Measurements from ENCODE around the gene NPM1. TPM values are rescaled to one million over a fixed set of nuclear protein-coding genes. Genes with fewer than 3 reads are reported as not detected.

Gene NPM1
- total and polyA plus RNA-seq, 8 donors, result 289 to 3,788 (median 712) TPM

DNA sequence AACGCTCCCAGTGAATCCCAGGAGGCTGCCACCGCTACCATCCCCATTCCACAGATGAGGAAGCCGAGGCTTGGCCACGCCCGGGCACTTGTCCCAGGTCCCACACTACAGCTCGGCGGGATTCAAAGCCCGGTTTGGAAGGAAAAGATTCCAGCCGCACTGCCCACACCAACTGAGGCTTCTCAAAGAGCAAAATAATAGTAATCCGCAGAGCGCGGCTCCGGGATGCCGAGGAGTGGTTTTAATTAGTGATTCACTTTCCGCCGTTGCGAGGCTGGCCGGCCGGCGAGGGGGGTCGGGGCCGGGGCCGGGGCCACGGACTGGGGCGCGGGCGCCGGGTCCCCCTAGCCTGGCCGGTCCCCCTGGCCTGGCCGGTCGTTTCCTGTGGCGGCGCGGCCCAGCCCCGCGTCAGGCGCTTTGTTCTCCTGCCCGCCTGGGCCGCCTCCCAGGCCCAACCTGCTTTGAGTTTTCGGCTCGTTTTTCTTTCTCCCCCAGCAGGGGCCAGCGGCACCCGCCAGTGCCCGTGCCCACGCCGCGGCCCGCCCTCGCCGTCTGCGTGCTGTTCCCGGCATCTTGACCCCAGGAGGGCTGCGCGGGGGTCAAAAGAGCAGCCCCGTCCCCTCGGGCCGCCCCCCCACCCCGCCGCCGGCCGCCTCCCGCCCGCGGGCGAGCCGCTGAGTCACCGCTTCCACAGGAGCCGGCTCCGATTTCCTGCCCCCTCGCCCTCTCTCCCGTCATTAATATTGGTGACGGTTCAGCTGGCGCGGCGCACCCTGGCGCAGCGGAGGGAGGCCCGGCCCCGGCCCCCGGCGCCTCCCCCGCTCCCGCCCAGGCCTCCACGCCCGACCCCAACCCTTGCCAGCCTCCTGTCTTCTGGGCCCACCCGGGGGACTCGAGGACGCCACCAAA is 63.0 kb downstream of the NPM1 start:
- Histone ChIP-seq H3K36me3 (no peaks in the 10 kb centered on the region), H3K4me1 (peaks cover 7 to 17% (median 11%) of the 10 kb centered on the region in 4 donors), H3K9me3 (no peaks in the 10 kb centered on the region), H3K27me3 (peaks cover 0 to 23% (median 6%) of the 10 kb centered on the region in 3 donors), H3K4me3 (peak overlapping the region; percentile 43 to 57 (median 47)), H3K27ac (peak overlapping the region; percentile 1 to 87 (median 73))
- intact Hi-C loops (cut with DNase I; ENCODE audit: low total_unique reads), result no loop called here
- TF ChIP-seq POLR2A (IDR thresholded peaks at IDR 0.05) (no peak), EP300 (IDR thresholded peaks at IDR 0.05) (no peak), POLR2AphosphoS5 (IDR thresholded peaks at IDR 0.05) (no peak)
- peak; percentile 48 to 89 for DNase-seq
- WGBS, 5 donors, result 16 to 41% (median 24%) methylated on average over 42 to 88 of the region's 88 CpGs

DNA sequence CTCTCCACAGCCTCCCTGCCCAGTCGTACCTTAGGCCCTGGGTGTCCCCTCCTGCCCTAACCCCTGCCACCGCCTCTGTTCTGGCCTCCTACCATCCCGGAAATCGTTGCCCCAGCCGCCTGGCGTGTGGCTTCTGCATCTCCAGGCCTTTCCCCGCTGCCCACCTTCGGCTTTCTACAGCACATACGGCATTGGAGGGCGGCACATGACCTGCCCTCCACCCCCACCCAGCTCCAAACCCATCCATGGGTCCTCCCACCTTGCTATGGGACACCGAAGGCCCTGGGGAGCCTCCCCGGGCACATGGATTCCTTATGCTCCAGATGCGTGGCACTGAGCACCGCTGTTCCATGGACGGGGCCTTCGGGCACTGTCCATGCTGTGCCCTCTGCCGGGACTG is 63.8 kb downstream of the NPM1 start:
- Histone ChIP-seq H3K4me1 (peaks cover 7 to 17% (median 11%) of the 10 kb centered on the region in 4 donors), H3K36me3 (no peaks in the 10 kb centered on the region), H3K4me3 (peak overlapping the region in 3 of 4 donors; percentile 46 to 57 (median 48)), H3K9me3 (no peaks in the 10 kb centered on the region), H3K27me3 (peaks cover 0 to 23% (median 6%) of the 10 kb centered on the region in 3 donors), H3K27ac (peak overlapping the region in 4 of 5 donors; percentile 57 to 87 (median 79))
- DNase-seq, result no peak
- intact Hi-C loops (cut with DNase I; ENCODE audit: low total_unique reads), result no loop called here
- 80 to 93% (median 85%) methylated on average over 13 to 17 of the region's 17 CpGs for WGBS, 5 donors
- TF ChIP-seq EP300 (IDR thresholded peaks at IDR 0.05) (no peak), POLR2A (IDR thresholded peaks at IDR 0.05) (no peak), POLR2AphosphoS5 (IDR thresholded peaks at IDR 0.05) (no peak)
- TF ChIP-seq, protein P1, sequence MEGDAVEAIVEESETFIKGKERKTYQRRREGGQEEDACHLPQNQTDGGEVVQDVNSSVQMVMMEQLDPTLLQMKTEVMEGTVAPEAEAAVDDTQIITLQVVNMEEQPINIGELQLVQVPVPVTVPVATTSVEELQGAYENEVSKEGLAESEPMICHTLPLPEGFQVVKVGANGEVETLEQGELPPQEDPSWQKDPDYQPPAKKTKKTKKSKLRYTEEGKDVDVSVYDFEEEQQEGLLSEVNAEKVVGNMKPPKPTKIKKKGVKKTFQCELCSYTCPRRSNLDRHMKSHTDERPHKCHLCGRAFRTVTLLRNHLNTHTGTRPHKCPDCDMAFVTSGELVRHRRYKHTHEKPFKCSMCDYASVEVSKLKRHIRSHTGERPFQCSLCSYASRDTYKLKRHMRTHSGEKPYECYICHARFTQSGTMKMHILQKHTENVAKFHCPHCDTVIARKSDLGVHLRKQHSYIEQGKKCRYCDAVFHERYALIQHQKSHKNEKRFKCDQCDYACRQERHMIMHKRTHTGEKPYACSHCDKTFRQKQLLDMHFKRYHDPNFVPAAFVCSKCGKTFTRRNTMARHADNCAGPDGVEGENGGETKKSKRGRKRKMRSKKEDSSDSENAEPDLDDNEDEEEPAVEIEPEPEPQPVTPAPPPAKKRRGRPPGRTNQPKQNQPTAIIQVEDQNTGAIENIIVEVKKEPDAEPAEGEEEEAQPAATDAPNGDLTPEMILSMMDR (IDR thresholded peaks at IDR 0.05), result no peak

DNA sequence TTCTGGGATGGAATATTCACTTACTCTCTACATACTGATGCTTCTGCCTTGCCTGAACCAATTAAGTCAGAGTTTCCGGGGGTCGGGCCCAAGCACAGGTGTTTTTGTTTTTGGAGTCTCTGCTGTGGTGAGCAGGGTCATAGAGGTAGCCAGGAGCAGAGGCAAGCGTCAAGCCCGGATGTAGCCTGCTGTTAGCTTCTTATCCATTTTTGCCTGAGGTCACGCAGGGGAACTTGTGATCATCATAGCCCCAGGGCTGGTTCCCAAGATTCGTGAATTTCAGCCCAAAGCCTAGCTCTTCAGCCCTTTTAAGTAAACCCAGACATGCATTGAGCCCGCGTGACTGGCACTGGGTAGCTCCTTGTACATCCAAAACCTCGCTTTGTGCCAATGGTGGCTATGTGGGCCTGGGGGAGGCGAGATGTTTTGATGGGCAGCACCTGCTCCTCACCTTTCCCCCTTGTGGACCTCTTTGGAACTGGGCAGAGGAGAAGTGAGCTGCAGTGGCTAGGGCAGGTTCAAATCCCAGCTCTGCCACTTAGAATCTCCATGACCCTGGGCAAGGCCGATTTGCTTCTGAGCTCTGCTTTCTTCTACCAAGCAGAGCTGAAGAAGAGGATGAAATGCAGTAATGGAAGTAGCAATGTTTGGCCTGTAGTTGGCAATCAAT is 65.5 kb downstream of the NPM1 start:
- Histone ChIP-seq H3K27me3 (peaks cover 0 to 23% (median 6%) of the 10 kb centered on the region in 3 donors), H3K36me3 (no peaks in the 10 kb centered on the region), H3K9me3 (no peaks in the 10 kb centered on the region), H3K4me3 (no peak overlapping the region), H3K4me1 (peaks cover 7 to 17% (median 11%) of the 10 kb centered on the region in 4 donors), H3K27ac (no peak overlapping the region)
- no peak for DNase-seq
- intact Hi-C loops (cut with DNase I; ENCODE audit: low total_unique reads), result no loop called here
- TF ChIP-seq EP300 (IDR thresholded peaks at IDR 0.05), result no peak
- no peak for TF ChIP-seq POLR2AphosphoS5 (IDR thresholded peaks at IDR 0.05)
- no peak for TF ChIP-seq POLR2A (IDR thresholded peaks at IDR 0.05)
- TF ChIP-seq, protein P1 (IDR thresholded peaks at IDR 0.05), result no peak
- WGBS, 5 donors, result 89 to 93% (median 92%) methylated on average over 10 to 11 of the region's 11 CpGs

DNA sequence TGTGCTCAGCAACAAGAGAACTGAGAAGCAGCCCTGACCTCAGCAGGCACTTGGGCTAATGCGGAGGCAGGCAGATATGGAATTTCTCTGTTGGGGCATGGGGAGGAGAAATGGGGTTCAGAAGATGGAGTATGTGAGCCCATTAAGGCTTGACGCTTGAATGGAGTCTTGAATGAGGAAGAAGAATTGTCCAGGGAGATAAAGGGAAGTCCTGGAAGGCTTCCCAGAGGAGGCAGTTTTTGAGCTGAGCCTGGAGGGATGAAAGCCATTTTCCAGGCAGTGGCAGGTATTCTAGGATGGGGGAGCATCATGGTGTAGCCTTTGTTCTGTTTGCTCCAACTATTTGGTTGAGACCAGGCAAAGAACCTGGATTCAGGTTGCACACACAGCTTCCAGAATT is 66.3 kb downstream of the NPM1 start:
- no peaks in the 10 kb centered on the region for H3K36me3 ChIP-seq
- H3K27me3 ChIP-seq, result peaks cover 0 to 23% (median 6%) of the 10 kb centered on the region in 3 donors
- no peak overlapping the region for H3K4me3 ChIP-seq
- no peak overlapping the region for H3K27ac ChIP-seq
- no peaks in the 10 kb centered on the region for H3K9me3 ChIP-seq
- intact Hi-C loops (cut with DNase I; ENCODE audit: low total_unique reads), result no loop called here
- 80 to 96% (median 91%) methylated on average over 2 of the region's 2 CpGs for WGBS, 5 donors
- DNase-seq, result no peak
- peaks cover 7 to 17% (median 11%) of the 10 kb centered on the region in 4 donors for H3K4me1 ChIP-seq
- TF ChIP-seq EP300 (IDR thresholded peaks at IDR 0.05) (no peak), POLR2A (IDR thresholded peaks at IDR 0.05) (no peak), POLR2AphosphoS5 (IDR thresholded peaks at IDR 0.05) (no peak)
- TF ChIP-seq, protein P1 (IDR thresholded peaks at IDR 0.05), result no peak
